ENCODE results near the gene CLEC2A.

CLEC2A gene

DNA sequence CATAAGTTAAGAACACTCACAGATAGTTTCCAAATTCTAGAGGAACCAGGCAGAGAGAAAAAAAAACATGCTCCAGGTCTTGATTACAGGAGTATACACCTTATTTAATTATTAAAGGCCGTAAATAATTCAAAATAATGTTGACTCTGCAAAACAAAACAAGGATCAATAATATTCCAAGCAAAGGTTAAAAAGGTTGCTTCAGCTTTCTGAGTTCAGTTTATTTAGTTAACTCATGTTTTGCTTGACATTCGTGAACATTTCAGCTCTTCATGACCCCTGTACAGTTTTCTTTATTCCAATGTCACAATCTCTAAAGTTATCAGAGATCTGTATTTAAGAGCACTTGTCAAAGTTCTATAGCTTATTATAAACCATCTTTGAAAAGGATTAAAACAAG is 31.2 kb downstream of the CLEC2A start:
- TF ChIP-seq GABPA (IDR thresholded peaks at IDR 0.05; ENCODE audit: low read depth) (no peak), POLR2AphosphoS5 (IDR thresholded peaks at IDR 0.05; ENCODE audit: low read depth) (no peak), SPI1 (IDR thresholded peaks at IDR 0.05; ENCODE audit: borderline replicate concordance, low read depth) (no peak)
- TF ChIP-seq, protein P1, sequence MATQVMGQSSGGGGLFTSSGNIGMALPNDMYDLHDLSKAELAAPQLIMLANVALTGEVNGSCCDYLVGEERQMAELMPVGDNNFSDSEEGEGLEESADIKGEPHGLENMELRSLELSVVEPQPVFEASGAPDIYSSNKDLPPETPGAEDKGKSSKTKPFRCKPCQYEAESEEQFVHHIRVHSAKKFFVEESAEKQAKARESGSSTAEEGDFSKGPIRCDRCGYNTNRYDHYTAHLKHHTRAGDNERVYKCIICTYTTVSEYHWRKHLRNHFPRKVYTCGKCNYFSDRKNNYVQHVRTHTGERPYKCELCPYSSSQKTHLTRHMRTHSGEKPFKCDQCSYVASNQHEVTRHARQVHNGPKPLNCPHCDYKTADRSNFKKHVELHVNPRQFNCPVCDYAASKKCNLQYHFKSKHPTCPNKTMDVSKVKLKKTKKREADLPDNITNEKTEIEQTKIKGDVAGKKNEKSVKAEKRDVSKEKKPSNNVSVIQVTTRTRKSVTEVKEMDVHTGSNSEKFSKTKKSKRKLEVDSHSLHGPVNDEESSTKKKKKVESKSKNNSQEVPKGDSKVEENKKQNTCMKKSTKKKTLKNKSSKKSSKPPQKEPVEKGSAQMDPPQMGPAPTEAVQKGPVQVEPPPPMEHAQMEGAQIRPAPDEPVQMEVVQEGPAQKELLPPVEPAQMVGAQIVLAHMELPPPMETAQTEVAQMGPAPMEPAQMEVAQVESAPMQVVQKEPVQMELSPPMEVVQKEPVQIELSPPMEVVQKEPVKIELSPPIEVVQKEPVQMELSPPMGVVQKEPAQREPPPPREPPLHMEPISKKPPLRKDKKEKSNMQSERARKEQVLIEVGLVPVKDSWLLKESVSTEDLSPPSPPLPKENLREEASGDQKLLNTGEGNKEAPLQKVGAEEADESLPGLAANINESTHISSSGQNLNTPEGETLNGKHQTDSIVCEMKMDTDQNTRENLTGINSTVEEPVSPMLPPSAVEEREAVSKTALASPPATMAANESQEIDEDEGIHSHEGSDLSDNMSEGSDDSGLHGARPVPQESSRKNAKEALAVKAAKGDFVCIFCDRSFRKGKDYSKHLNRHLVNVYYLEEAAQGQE (IDR thresholded peaks at IDR 0.05; ENCODE audit: insufficient replicate concordance, low read depth) = no peak
- TF ChIP-seq, protein P2, sequence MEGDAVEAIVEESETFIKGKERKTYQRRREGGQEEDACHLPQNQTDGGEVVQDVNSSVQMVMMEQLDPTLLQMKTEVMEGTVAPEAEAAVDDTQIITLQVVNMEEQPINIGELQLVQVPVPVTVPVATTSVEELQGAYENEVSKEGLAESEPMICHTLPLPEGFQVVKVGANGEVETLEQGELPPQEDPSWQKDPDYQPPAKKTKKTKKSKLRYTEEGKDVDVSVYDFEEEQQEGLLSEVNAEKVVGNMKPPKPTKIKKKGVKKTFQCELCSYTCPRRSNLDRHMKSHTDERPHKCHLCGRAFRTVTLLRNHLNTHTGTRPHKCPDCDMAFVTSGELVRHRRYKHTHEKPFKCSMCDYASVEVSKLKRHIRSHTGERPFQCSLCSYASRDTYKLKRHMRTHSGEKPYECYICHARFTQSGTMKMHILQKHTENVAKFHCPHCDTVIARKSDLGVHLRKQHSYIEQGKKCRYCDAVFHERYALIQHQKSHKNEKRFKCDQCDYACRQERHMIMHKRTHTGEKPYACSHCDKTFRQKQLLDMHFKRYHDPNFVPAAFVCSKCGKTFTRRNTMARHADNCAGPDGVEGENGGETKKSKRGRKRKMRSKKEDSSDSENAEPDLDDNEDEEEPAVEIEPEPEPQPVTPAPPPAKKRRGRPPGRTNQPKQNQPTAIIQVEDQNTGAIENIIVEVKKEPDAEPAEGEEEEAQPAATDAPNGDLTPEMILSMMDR (IDR thresholded peaks at IDR 0.05; ENCODE audit: insufficient read depth, low read length) = no peak
- Histone ChIP-seq H3K4me3 (replicated peaks; ENCODE audit: insufficient read depth, low read length) (no peak overlapping the region), H3K27me3 (ENCODE audit: insufficient read depth, poor library complexity, severe bottlenecking) (no peaks in the 10 kb centered on the region), H3K27ac (replicated peaks) (no peak overlapping the region)
- DNase-seq (ENCODE audit: low read depth in 1 of 2, low spot score in 1 of 2) = no peak

DNA sequence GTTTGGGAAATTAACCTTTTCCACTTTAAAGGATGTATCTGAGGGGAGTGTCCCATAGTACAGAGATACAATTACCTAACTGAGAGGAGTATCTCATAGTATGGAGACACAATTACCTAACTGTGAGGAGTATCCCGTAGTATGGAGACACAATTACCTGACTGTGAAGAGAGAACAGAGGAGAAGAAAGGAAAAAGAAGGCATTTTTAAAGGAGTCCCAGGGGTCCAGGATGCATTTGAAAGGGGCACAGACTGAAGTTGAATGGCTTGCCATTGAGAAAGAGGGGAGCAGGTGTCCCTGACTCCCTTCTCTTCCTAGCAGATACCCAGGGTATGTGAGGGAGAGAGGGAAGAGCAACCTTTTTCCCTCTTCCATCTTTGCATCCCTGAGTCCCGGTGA is 33.0 kb downstream of the CLEC2A start:
- Histone ChIP-seq H3K4me3 (replicated peaks; ENCODE audit: insufficient read depth, low read length) (no peak overlapping the region), H3K27me3 (ENCODE audit: insufficient read depth, poor library complexity, severe bottlenecking) (no peaks in the 10 kb centered on the region), H3K27ac (replicated peaks) (no peak overlapping the region)
- no peak for DNase-seq (ENCODE audit: low read depth in 1 of 2, low spot score in 1 of 2)
- TF ChIP-seq GABPA (IDR thresholded peaks at IDR 0.05; ENCODE audit: low read depth) = no peak
- TF ChIP-seq POLR2AphosphoS5 (IDR thresholded peaks at IDR 0.05; ENCODE audit: low read depth) = no peak
- TF ChIP-seq, protein P2 (IDR thresholded peaks at IDR 0.05; ENCODE audit: insufficient read depth, low read length) = no peak
- no peak for TF ChIP-seq SPI1 (IDR thresholded peaks at IDR 0.05; ENCODE audit: borderline replicate concordance, low read depth)
- TF ChIP-seq, protein P1 (IDR thresholded peaks at IDR 0.05; ENCODE audit: insufficient replicate concordance, low read depth) = no peak

DNA sequence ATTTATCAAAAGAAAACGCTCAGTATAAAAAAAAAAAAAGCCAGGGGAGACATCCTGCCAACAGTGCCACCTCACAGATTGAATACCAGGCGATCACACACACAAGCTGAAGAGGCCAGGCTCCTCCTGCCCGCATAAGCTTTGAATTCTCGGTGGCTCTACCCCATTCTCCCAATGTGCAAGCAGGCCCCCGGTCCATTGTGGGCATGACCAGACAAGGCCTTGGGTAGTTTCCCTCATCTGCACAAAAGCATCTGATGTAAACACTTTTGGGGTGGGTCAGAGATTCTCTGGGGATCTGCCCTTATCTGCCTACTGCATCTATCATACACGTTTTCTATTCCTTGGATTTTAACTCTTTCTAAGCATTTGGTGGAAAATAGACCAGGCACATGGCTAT is 34.6 kb downstream of the CLEC2A start:
- TF ChIP-seq, protein P2 (IDR thresholded peaks at IDR 0.05; ENCODE audit: insufficient read depth, low read length) = no peak
- TF ChIP-seq GABPA (IDR thresholded peaks at IDR 0.05; ENCODE audit: low read depth) (no peak), POLR2AphosphoS5 (IDR thresholded peaks at IDR 0.05; ENCODE audit: low read depth) (no peak), SPI1 (IDR thresholded peaks at IDR 0.05; ENCODE audit: borderline replicate concordance, low read depth) (no peak)
- TF ChIP-seq, protein P1 (IDR thresholded peaks at IDR 0.05; ENCODE audit: insufficient replicate concordance, low read depth) = no peak
- H3K4me3 ChIP-seq (replicated peaks; ENCODE audit: insufficient read depth, low read length) = no peak overlapping the region
- no peak for DNase-seq (ENCODE audit: low read depth in 1 of 2, low spot score in 1 of 2)
- H3K27me3 ChIP-seq (ENCODE audit: insufficient read depth, poor library complexity, severe bottlenecking) = no peaks in the 10 kb centered on the region
- no peak overlapping the region for H3K27ac ChIP-seq (replicated peaks)

All from HL-60 (cell line).